HG03558 (cell line): Measurements from ENCODE around the gene PSMD11.

Experiments used
- ATAC-seq: cut with Tn5 transposase; IDR thresholded peaks from one replicate; pipeline ENCODE4 v1.9.1; 2021; ENCODE audit warnings: moderate number of reproducible peaks; ENCODE audit not compliant: unreplicated experiment; ENCODE audit errors: extremely low read depth

PSMD11 gene

GRCh38 chr17:32463304-32463703 is 19.0 kb downstream of the PSMD11 start:
- no peak for ATAC-seq

DNA sequence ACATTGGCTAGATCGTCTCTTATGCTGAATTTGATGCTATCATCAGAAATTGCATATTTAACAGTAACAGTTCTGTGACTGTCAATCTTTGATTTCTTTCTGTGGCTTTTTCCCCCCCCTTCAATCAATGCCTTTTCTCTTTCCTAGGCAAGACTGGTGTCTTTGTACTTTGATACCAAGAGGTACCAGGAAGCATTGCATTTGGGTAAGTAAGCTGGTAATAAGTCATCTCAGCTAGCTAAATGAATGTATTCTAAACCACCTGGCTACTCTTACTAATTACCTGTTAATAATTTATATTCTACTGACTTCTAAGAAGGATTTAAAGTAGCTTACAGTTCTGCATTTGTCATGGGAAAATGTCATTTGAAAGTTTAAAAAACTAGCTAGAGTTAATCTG is 20.1 kb downstream of the PSMD11 start:
- ATAC-seq = no peak

DNA sequence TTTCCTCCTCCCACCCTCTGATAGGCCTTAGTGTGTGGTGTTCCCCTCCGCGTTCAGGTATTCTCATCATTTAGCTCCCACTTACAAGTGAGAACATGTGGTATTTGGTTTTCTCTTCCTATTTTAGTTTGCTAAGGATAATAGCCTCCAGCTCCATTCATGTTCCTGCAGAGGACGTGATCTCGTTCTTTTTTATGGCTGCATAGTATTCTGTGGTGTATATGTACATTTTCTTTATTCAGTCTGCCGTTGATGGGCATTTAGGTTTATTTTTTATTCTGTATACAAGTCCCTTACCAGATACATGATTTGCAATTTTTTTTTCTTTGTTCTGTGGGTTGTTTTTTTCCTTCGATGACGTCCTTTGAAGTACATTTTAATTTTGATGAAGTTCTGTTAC is 23.6 kb downstream of the PSMD11 start:
- no peak for ATAC-seq

- ATAC-seq = no peak
Measured at GRCh38 chr17:32470405-32471167, 26.3 kb downstream of the PSMD11 start.

DNA sequence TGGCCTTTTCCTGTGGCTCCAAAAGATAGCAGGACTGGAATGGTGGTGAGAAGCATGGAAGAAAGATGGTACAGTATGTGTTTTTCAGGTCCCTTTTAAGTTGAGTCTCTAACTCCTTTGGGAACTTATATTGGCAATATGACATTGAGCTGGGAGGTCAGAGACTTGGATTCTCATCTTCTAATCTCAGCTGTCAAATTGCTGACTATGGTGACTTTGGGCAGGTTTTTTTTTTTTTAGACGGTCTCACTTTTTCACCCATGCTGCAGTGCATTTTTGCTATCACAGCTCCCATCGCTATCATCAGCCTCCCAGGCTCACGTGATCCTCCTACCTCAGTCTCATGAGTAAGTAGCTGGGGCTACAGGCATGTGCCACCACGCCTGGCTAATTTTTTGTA is 27.3 kb downstream of the PSMD11 start:
- ATAC-seq = no peak

GRCh38 chr17:32475258-32475657 is 30.9 kb downstream of the PSMD11 start:
- no peak for ATAC-seq

- no peak for ATAC-seq
Measured at GRCh38 chr17:32477220-32477619, 32.9 kb downstream of the PSMD11 start.

GRCh38 chr17:32479074-32479617 is 34.8 kb downstream of the PSMD11 start:
- ATAC-seq = no peak

DNA sequence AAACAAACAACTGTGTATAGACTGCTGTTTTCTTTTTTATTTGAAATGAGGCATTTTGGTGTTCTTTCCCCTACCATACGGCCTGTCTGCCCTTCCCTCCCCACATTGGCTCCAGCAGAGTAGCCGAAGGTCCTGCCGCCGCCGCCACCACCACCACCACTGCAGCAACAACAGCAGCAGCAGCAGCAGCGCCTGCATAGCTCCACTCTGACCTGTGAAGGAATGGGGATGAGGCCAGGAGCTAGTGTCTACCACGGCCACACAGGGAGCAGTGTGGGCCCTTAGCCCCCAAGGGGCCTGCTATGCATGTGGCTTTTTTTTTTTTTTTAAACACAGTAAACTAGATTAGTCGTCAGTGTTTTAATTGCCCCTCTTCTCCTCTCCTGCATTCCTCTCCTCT is 36.9 kb downstream of the PSMD11 start:
- ATAC-seq = no peak

DNA sequence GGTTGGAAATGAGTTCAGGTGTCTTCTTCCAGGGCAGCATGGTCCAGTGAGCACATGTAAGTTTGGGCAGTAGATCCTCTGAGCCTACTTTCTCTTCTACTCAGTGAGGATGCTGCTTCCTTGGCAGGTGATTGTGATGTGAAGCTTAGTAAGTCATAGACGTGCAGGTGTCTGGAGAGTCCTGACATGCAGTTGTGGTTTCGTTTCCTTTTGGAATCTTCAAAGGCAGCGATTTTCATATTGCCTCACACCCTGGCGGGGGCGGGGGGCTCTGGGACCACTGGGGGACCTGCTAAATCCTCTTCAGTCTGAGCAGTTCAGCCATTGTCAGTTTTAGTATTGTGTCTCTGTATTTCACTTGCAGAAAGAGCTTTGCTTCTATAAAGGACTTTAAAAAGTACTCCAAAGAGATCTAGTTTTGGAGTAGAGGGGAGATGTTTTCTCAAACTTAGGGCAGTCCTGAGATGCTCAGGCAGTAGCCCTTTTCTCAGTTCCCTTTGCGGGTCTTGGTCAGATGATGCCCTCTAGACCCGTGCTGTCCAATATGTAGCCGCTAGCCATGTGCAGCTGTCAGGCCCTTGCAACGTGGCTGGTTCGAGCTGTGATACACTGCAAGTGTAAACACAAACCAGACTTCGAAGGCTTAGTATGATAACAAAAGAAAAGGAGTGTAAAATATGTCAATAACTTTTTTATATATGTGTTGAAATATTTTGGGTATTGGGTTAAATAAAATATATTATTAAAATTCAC is 38.4 kb downstream of the PSMD11 start:
- no peak for ATAC-seq

DNA sequence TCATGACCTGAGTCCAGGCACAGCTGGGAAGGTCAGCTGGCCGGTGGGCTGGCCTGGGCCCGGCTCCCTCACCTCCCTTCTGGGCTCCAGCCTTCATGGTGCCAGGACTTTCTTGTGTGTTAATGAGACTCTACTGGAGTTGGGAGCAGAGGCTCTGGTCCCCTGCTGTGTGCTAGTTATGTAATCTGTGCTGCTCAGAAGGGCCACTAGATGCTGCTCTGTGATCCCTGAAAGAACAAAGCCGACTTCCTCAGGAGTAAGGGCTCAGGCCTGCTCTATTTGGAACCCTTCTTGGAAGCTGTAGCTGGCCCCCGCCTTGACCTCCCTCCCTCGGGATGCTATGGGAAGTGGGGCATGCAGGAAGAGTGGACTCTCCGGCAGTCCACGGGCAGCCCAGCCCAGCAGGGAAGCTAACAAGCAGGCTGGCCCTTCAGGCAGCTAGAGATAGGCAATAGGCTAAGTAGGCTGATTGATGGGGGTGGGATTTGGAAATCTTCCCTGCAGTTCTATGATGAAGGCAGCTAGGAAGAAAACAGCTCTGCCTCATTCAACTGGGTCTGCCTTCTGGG is 39.2 kb downstream of the PSMD11 start:
- no peak for ATAC-seq

DNA sequence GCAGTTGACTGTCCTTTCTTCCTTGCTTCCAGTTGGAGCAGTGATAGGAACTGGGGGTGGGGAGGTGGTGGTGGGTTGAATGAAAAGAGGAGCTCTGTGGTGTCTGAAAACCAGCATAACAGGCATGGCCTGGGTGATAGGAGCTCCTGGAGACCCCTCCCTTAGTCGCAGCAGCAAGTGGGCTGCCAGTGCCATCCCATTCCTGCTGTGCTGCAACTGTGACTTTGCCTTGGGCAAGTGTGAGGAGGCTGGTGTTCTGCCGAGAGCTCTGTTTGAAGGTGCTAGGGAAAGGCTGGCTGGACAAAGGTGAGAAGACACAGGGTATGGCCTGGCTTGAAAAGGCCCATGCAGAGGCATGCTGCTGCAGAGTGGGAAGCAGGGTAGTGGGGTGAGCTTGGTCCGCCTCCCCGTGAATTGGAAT is 39.7 kb downstream of the PSMD11 start:
- ATAC-seq = no peak

DNA sequence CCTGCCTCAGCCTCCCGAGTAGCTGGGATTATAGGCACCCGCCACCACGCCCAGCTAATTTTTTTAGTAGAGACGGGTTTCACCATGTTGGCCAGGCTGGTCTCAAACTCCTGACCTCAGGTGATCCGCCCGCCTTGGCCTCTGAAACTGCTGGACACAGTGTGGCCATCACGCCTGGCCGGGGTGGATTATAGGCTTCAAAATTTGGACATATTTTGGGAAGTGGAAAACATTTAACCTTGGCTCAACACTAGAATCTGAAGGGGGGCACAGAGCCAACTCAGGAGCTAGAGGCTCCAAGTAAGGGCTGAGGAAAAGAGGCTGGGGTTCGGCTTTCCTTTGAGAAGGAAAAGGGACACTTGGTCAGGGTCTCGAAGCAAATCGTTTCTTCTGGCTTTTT is 40.3 kb downstream of the PSMD11 start:
- ATAC-seq = no peak

- no peak for ATAC-seq
Measured at GRCh38 chr17:32485261-32486110, 41.2 kb downstream of the PSMD11 start.

GRCh38 chr17:32486111-32486700 is 41.9 kb downstream of the PSMD11 start:
- no peak for ATAC-seq

GRCh38 chr17:32486701-32487472 is 42.6 kb downstream of the PSMD11 start, which contains the start of gene CDK5R1:
Gene CDK5R1 (plus strand): TSS chr17:32486993. CDS start chr17:32487621, 628 bp downstream.
- no peak for ATAC-seq

GRCh38 chr17:32487473-32488176 is 43.3 kb downstream of the PSMD11 start:
- no peak for ATAC-seq

DNA sequence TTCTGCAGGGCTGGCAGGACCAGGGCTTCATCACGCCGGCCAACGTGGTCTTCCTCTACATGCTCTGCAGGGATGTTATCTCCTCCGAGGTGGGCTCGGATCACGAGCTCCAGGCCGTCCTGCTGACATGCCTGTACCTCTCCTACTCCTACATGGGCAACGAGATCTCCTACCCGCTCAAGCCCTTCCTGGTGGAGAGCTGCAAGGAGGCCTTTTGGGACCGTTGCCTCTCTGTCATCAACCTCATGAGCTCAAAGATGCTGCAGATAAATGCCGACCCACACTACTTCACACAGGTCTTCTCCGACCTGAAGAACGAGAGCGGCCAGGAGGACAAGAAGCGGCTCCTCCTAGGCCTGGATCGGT is 43.9 kb downstream of the PSMD11 start:
- no peak for ATAC-seq
